ENCODE data around the gene GUK1.
A peak's percentile ranks its signal among the peaks of the same experiment; 100 is the strongest.
"Not testable (repeated sequence)": the region's sequence is repeated elsewhere in the genome, so short reads cannot be mapped to it uniquely, and the experiment has no call there.

Gene GUK1

DNA sequence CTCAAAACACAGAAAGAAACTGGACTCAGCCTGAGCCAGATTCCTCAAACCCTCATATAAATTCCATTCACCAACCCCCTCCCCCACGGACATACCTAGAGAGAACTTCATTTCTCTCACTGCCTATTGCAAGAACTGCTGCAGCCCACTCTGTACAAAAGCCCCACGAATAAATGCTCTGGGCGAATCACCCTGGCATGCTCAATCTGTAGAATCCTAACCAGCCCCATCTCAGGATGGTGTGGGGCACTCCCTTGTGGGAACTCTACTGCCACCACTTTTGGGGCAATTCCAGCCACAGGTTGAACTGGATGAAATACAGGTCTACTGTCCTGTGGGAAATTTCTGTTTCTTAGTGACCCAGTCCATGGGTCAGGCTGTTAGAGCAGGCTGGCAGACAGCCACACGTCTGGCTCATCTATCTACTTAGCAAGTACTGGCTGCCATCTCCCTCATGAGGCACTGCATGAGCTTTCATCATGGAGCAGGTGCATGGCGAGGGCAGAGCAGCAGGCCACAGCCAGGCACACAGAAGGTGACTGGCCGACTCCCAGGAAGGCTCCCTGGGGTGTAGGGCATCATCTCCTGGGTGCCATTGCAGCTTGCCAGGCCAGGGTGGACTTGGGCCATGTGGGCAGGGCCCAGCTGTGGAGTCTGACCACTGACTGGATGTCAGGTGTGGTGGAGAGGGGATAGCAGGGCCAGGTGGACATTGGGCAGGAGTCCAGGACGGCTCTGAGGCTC is 35.4 kb upstream of the GUK1 start:
- DNase-seq (ENCODE audit: low read depth in 2 of 2), result no peak

DNA sequence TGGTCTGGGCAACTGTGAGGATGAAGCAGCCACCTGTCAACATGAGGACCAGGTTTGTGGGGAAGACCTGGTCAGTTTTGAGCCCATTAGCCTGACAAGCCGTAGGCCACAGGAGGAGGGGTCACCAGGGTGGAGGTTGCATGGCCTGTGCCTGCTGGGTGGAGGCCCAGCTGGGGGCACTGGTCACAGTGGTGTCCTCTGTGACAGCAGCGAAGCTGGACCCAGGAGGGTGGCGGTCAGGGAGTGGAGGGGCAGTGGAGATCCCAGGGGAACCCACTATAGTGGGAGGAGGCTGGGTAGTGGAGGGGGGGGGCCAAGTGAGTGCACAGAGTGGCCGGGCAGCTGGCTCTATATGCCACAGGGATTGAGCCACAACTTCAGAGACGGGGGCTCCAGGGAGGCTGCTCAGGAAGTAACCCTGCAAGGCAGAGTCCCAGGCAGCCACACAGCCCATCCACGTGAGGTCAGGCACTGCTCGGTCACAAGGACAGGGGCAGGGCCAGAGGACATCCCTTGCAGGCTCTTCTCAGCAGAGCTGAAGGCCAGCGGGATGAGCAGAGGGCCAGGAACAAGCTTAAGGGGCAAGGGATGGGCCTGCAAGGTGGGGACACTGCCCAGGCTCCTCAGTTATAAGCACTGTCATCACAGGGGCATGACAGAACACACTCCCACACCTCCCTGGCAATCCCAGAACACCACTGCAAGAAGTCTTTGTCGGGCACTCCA is 34.6 kb upstream of the GUK1 start:
- DNase-seq (ENCODE audit: low read depth in 2 of 2), result no peak

DNA sequence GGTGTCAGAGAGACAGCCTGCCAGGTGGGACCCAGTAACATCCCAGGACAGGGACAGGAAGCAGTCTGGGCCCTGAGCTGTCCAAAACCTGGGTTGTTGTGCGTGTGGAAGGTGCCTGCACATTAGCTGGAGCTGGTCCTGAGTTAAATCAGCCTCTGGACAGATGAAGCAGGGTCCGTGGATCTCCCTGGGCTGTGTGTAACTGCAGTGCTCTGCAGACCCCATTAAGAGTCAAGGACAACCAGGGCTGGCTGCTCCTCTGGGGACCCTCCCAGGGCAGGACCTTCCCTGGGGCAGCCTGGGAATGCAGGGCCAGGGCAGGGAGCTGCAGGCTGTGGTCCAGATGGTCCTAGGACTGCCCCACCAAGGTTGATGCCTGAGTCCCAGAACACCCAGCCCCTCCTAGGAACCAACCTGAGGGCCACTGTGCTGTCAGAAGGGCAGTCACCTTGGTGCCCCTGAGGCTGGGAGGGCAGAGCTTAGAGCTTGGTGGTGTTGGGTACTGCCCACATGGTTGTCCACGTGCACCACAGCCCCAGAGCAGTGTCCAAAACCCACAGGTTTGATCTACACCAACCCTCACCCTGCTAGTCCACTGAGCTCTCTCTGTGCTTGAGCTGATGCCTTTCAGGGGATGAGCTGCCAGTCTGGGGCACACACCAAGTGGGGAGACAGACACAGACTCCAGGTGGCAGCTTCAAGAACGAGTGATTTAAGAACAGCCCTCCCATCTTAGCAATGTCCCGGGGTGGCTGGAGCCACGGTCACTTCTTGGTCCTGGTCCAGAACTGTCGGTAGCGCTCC is 33.9 kb upstream of the GUK1 start:
- no peak for DNase-seq (ENCODE audit: low read depth in 2 of 2)

DNA sequence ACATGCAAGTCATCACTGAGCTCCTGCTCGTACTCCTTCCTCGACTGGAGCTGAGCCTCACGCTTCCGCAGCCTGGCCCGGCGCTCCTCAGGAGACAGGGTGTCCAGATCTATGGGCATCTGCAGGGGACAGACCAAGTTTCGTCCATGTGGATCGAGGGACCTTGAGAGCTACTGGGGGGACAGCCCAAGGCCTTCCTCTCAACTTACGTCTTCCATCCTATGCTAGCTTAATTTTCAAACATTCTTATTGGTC is 33.4 kb upstream of the GUK1 start:
- no peak for DNase-seq (ENCODE audit: low read depth in 2 of 2)

DNA sequence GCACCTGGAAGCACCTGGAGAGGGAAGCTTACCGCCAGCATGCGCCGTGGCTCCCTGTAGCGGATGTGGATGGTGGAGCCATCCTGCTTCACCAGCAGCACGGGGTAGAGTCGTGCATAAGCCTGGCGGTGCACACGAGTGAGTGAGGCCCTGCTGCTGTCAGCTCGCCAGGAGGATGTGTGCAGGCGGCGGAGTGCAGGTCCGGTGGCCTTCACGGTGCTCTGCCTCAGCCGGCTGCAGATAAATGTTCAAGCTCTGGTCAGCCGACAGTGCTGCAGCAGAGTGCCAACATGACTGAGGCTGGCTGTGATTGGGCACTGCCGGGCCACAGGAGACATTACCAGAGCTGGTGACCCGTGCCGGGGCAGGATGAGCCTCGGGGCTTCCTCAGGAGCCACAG is 32.4 kb upstream of the GUK1 start:
- DNase-seq (ENCODE audit: low read depth in 2 of 2), result no peak

DNA sequence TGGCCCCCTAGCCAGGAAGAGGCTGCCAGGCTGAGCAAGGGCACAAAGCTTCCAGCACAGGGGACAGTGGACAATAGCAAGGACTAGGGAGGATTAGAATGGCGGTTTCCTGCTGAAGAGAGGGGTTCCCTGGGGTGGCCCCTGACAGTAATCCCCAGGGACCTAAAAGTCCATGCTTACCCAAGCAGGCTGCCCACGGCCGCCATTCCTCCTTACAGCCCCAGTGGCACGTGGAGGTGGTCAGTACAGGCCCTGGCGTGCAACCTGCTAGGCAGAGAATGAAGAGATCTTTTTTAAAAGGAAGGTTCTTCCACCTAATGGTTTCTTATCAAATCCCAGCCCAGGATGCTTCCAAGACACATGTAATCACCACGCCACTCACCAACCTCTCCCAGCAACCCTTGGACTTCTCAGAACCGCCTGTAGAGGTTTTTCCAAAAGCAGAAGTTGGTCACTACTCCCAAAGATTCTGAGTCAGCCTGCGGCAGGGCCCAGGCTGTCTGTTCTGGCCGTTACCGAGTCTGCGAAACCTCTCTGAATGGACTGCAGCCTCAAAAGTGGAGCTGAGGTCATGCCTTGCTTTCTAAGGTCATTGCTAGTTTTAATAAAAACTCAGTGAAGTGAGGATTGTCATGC is 31.9 kb upstream of the GUK1 start:
- no peak for DNase-seq (ENCODE audit: low read depth in 2 of 2)

DNA sequence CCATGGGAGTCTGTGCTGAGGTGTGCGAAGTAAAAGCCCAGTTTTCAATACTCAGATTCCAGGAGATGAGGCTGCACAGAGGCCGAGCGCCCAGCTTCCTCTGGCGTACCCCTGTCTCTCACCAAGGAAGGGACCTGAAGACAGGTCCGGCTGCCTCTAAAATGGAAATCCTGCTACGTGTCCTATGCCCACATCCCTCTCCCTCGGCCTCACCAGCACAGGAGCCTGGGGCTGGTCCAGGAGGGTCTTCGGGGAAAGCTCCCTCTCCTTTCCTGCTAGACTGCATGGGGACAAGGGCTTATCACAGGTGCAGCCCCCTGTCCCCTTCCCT is 31.4 kb upstream of the GUK1 start:
- DNase-seq (ENCODE audit: low read depth in 2 of 2), result no peak

DNA sequence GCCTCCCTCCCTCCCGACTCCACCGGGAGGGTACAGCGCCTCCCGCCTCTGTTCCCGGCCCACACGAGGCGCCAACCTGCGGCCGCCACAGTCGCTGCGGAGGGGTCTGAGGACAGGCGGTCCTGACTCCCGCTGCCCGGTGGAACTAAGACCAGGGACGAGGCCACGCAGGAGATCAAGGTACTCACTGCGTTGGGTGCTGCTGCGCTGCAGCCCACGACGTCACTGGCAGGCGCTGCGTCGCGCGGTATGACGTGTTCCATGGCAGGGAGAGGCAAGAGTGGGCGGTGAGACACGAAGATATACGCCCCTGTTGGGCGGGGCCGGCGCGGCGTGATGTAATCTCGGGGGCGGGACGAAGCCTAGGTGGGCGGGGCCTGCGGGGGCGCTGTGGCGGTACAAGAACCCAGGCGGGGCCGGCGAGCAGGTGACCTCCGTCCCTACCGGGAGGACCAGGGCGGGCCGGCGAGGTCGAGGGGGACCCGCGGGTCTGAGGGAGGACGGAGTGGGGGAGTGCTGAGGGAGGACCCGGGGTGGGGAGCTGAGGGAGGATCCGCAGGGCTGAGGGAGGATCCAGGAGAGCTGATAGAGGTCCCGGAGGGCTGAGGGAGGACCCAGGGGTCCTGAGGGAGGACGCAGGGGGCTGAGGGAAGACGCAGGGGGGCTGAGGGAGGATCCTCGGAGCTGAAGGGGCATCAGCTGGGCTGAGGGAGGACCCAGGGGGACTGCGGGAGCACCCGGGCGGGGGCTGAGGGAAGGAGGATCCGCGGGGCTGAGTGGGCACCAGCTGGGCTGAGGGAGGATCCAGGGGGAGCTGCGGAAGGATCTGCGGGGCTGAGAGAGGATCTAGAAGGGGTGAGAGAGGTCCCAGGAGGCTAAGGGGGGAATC is 30.8 kb upstream of the GUK1 start, which contains the start of gene MRPL55:
MRPL55 (minus strand) TSS at position 227 of the 889 bp plus-strand sequence. CDS start 1,039 bp downstream, outside the sequence.
- DNase-seq (ENCODE audit: low read depth in 2 of 2), result peak; percentile 96 to 99

DNA sequence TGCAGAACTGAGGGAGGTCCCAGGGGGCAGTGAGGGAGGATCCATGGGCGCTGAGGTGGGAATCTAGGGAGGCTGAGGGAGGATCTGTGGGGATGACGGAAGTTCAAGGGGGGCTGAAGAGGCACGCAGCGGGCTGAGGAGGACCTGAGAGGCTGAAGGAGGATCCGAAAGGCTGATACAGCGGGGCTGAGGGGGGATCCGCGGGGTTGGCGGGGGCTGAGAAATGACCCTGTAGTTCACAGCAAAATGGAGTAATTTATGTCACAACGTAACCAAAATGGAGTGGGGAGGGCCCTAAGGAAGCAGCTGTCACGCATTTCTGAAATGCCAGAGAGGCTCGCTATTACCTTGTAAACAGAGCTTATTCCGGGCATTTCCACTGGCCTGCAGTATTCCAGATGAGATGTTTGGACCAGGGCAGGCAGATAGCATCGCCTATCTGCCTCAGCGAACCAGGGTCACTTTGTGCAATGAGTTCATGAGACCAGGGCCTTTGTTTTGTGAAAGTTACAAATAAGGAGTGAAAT is 30.1 kb upstream of the GUK1 start:
- no peak for DNase-seq (ENCODE audit: low read depth in 2 of 2)

DNA sequence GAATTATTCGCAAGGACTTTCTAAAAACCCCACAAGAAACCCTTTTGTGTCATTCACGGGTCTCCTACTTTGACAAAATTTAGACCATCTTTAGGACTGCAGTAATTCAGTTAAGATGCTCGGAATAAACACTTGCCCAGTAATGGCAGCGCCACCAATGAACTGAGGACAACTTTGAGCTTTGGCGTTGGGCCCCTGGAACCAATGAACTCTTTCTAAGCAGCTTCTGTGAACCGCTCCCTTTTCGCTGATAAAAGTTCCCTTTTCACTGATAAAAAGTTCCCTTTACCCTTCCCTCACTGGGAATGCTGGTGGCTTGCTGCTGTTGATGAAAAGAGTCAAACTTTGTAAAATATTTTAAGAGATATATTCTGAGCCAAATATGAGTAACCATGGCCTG is 29.5 kb upstream of the GUK1 start:
- DNase-seq (ENCODE audit: low read depth in 2 of 2), result no peak

DNA sequence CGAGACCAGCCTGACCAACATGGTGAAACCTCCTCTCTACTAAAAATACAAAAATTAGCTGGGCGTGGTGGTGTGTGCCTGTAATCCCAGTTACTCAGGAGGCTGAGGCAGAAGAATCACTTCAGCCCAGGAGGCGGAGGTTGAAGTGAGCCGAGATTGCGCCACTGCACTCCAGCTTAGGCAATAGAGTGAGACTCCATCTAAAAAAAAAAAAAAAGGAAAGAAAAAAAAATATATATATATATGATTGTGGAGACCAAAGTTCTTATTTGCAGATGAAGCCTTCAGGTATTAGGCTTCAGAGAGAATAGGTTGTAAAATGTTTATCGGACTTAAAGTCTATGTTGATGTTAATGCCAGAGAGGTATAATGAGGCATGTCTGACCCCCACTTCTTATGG is 28.8 kb upstream of the GUK1 start:
- DNase-seq (ENCODE audit: low read depth in 2 of 2), result not testable (repeated sequence)

DNA sequence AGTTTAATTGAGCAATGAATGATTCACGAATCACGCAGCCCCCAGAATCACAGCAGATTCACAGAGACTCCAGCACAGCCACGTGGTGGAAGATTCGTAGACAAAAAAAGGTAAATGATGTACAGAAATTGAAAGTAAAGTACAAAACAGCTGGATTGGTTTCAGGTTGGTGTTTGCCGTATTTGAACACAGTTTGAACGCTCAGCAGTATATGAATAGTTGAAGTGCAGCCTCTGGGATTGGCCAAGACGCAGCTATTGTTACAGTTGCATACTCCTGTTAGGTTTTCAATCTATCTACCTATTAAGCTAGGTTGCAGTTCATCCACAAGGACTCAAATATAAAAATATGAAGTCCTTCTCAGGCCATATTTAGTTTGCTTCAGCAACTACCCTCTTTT is 27.9 kb upstream of the GUK1 start:
- DNase-seq (ENCODE audit: low read depth in 2 of 2), result no peak

DNA sequence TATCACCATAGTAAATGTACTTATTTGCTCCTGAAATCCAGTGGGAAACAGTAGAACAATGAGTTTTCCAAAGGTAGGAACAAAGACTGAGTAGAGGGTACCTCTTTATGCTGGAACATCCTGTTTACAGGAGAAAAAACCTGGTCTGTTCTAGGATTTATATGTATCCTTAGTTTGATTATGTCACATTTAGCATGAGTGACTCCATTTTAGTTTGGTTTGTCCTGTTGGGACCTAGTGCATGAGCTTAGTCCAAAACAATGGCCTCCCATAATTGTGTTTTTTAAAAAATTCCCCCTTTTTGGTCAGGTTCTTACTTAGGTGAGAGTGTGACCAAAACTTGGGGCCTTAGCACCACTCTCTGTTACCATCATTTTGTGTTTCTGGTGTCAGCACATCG is 27.5 kb upstream of the GUK1 start:
- DNase-seq (ENCODE audit: low read depth in 2 of 2), result no peak

DNA sequence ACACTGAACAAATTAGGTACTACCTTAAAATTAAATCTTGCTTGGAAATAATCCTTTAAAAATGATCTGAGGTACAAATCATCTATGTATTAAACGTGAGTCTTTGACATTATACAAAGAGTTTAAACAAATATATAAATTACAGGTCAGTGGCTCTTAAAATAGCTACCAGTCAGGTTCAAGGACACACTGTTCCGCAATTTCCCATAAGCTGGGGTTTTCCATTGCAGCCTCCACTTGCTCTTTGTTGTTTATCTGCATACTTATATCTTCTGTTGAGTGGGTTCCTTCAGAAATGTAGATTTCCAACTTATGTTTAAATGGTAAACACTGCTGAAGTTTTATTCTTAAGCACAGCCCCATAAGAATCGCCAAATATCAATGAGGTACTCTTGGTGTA is 25.3 kb upstream of the GUK1 start:
- DNase-seq (ENCODE audit: low read depth in 2 of 2), result no peak

DNA sequence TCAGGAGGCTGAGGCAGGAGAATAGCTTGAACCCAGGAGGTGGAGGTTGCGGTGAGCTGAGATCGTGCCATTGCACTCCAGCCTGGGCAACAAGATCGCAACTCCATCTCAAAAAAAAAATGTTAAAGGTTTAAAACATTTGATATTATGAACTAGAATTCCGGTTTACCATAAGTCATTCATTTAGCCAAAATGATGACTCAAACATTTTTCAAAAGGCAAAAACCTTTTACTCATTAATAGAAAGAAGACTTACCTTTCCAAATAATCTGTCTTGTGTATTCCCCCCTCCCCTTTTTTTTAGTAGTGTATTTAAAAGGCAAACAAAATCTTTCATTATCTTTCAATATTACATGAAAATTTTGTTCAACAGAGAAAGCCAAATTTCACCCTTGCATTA is 22.7 kb upstream of the GUK1 start:
- DNase-seq (ENCODE audit: low read depth in 2 of 2), result no peak

DNA sequence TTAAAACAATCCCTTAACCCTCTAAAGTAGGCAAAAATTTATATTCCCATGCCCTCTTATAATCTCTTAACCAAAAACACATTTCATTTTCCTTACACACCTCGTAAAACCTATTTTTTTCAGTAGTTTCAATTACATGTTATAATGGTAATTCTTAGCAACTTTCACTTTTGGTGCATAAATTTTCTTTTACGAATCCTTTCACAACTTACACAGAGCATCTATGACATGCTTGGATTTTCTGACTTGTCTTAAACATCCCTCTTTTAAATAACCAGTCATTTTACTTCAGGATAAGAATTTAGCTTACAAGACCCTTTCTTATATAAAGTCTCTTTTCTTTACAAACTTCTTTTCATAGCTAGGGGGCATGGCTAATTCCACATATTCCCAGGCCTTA is 22.0 kb upstream of the GUK1 start:
- no peak for DNase-seq (ENCODE audit: low read depth in 2 of 2)

DNA sequence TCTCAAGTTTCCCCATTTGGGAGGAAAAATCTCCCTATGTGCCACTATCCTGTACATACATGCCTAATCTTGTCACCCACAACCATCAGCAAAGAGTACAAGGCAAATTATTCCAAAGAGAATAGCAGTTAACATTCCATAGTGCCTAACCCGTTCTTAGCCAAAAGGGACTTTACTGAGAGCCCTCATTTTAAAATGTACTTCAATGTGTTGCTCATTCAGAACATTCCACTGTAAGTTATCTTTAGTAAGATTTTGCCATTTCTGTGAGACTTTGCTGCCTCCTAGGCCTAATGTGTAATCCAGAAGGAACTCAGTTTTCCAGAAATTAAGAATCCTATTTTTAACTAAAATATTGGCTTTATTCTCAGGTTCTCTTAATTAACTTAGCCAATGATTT is 19.7 kb upstream of the GUK1 start:
- no peak for DNase-seq (ENCODE audit: low read depth in 2 of 2)

DNA sequence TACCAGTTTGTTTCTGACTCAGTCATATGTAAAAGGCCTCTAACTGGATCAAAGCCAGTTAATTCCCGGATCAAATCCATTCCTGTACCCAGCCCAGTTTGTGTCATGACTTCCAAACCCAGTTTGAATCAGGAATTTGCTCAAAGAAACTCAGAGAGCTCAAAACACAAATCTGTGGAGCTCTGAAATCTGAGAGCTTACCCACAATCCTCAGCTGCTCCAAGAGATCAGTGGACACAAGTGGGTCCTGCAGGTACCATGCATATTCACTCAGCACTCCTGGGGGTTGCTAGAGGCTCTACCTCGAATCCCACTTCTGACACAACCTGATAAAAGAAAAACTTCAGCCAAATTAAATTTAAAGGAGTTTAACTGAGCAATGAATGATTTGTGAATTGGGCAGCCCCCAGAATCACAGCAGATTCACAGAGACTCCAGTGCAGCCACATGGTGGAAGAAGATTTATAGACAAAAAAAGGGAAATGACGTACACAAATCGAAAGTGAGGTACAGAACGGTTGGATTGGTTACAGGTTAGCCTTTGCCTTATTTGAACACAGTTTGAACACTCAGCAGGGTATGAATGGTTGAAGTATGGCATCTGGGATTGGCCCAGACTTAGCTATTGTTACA is 19.1 kb upstream of the GUK1 start:
- no peak for DNase-seq (ENCODE audit: low read depth in 2 of 2)

DNA sequence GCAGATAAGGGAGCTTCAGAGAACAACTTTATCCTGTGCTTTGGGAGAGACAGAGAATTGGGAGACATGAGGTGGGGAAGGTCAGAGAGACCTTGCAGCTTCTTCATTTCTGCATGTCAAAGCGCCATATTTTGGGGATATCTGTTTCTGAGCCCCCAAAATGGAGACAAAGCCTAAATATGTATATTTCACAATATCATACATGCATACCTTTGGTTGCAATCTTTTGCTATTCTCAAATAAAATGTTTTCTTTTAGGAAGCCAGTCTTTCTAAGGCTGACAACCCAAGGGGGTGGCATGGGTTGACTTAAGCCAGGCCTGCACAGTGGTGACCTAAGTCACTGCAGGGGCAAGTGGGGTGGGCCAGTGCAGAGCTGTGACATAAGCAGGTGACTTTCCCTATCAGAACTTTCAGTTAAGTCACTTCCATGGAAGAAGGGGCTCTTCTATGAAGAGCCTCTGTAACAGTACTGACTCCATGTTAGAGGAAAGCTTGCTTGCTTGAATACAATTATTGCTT is 17.1 kb upstream of the GUK1 start:
- DNase-seq (ENCODE audit: low read depth in 2 of 2), result no peak

DNA sequence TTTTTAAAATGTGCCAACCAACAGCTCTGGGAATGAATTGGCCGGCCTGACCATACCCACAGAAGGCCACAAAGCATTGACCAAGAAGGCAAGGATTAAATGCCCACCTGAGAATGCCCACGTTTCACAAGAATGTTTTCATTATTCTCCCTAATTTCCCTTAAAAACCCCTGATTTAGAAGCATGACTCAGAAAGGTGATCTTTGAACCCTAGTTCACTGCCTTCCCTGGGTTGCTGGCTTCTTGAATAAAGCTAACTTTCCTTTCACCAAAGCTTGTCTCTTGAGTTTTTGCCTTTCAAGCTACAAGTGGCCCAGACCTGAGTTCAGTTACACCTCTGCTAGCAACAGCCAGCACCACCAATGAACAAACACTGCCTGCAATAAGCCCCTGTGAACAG is 16.6 kb upstream of the GUK1 start:
- DNase-seq (ENCODE audit: low read depth in 2 of 2), result no peak

DNA sequence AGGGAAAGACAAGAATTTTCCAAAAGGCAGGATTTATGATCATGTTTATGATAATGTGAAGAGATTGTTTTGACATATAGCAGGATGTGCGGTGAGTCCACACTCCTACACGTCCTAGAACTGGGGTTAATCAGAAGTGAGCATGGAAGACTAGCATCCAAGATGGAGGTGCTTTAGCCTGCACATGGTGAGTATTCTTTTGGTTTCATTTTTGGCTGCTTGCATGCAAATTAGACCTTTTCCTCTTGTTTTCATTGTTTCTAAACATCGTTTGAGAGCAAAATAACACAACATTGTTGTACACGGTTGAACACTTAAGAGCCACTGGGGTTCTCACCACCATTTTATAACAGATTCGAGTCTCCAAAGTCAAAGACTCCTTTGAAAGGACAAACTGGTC is 14.9 kb upstream of the GUK1 start:
- no peak for DNase-seq (ENCODE audit: low read depth in 2 of 2)

Measured in stimulated activated CD4-positive, alpha-beta T cell treated with anti-CD3 and anti-CD28 coated beads, Interleukin-1b, Interleukin-23, amount 100 ng/mL, for 1 hour (primary cell).